Measurements from ENCODE around the gene CDC25B.
A peak's percentile ranks its signal among the peaks of the same experiment; 100 is the strongest.
"Not testable (repeated sequence)": the region's sequence is repeated elsewhere in the genome, so short reads cannot be mapped to it uniquely, and the experiment has no call there.

Gene CDC25B

GRCh38 chr20:3786126-3786484 lies 10.0 kb upstream of the CDC25B start:
- peak; percentile 22 to 75 for DNase-seq

- peak; percentile 56 to 95 for DNase-seq
Measured at GRCh38 chr20:3786665-3787323, 9.3 kb upstream of the CDC25B start, which contains the start of gene CENPB. Gene CENPB, minus strand, starts transcription at chr20:3786740. Its CDS starts 257 bp downstream, at chr20:3786483.

GRCh38 chr20:3787324-3788014 lies 8.6 kb upstream of the CDC25B start:
- no peak for DNase-seq

GRCh38 chr20:3788685-3789155 lies 7.4 kb upstream of the CDC25B start:
- peak; percentile 7 to 37 for DNase-seq

DNA sequence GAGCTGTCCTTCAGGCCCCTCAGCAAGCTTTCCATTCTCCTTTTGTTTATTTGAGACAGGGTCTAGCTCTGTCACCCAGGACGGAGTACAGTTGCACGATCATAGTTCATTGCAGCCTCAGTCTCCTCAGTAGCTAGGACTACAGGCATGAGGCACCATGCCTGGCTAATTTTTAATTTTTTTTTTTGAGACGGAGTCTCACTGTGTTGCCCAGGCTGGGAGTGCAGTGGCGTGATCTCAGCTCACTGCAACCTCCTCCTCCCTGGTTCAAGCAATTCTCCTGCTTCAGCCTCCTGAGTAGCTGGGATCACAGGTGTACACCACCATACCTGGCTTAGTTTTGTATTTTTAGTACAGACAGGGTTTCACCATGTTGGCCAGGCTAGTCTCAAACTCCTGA lies 6.9 kb upstream of the CDC25B start:
- DNase-seq: not testable (repeated sequence)

DNA sequence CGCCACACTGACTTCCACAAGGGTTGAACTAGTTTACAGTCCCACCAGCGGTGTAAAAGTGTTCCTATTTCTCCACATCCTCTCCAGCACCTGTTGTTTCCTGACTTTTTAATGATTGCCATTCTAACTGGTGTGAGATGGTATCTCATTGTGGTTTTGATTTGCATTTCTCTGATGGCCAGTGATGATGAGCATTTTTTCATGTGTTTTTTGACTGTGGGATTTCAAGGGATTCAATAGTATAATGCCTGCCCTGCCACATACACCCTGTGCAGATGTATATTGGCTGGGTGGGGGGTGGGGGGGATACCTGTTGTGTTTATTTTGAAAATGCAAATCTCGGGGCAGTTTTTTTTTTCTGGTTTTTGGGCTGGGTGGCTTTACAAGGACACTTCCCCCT lies 1.9 kb upstream of the CDC25B start:
- DNase-seq: peak; percentile 20 to 33

DNA sequence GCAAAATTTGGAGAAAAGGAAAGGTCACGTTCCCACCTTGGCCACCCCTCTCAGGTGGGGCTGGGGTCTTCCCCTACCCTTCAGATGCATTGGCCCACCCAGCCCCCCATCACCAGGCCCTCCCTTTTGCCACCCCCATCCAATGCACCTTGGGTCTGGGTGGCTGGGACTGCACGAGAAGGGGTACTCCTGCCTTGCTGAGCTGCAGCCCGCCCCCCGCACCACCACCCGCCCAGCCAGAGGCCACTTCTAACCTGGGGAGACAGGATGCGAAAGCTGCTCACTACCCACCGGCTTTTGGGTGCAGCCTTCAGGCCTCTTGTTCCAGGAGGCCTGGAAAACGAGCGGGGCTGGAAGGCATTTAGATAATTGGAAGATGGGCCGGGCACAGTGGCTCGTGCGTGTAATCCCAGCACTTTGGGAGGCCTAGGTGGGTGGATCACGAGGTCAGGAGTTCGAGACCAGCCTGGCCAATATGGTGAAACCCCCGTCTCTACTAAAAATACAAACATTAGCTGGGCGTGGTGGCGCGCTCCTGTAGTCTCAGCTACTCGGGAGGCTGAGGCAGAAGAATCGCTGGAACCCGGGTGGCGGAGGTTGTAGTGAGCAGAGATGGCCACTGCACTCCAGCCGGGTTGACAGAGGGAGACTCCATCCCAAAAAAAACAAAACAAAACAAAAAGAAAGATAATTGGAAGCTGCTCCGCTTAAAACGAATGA lies 1.2 kb upstream of the CDC25B start:
- no peak for DNase-seq

GRCh38 chr20:3796477-3797225 lies 541 bp downstream of the CDC25B start:
- DNase-seq: peak in 1 of 2 experiments; percentile 75

DNA sequence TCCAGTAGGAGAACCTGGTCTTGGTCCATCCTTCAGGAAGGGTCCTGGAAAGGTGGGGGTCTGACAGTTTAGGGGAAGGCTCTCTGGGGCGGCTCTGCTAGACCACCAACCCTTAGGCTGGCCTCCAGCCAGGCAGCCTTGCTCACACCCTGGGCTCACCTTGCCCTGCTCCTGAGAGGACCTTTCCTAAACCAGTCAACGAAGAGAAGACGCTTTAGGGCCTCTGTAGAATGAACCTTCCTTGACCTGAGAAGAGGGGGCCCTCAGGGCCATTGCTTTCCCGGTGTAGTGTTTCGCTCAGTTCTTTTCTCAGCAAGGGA lies 1.1 kb downstream of the CDC25B start:
- DNase-seq: peak in 1 of 2 experiments; percentile 55

DNA sequence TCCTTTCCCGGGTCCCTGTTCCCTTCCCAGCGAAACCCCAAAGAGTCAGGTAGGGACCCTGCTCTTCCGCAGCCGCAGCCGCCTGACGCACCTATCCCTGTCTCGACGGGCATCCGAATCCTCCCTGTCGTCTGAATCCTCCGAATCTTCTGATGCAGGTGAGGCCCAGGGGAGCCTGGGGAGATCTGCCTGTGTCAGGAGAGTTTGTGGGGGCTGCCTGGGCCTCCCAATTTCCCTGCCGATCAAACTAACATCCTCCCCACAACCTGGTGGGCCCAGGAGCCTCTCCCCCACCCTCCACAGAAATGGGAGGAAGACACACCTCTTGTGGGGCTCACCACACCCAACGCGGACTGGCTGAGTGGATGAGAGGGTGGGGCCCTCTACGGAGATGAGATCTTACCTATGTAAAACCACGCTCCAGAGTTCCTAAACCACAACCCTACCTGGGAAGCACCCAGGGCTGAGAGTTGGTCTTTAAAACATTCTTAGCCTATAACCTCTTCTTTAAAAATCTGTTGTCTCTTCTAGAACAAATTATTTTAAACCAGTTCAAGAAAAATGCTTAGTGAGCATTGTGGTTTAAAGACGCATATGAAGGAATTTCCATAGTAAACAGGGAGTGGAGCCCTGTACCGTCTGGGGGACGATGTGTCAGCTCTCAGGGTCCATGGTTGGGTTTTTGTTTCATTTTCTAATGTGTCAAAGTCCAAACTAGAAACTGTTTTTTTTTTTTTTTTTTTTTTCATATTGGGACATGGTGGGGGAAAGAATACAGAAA lies 1.7 kb downstream of the CDC25B start:
- peak; percentile 73 to 90 for DNase-seq

- no peak for DNase-seq
Measured at GRCh38 chr20:3798373-3798768, 2.3 kb downstream of the CDC25B start.

DNA sequence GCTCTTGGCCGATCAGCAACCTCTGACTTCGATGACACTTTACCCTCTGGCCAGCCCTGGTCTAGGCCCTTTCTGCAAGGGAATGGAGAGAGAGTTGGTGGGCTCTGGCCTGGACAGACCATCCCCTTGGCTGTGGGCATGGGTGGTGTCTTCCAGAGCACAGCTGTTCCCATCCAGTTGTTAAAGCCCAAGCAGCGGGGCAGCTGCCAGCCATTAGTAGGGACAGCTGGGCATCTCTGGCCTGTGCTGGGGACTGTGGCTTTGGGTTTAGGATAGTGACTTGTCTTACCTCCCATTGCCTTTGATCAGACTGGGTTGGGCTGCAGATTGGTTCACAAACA lies 2.8 kb downstream of the CDC25B start:
- no peak for DNase-seq

- peak in 1 of 2 experiments; percentile 71 for DNase-seq
Measured at GRCh38 chr20:3800256-3800877, 4.3 kb downstream of the CDC25B start.

DNA sequence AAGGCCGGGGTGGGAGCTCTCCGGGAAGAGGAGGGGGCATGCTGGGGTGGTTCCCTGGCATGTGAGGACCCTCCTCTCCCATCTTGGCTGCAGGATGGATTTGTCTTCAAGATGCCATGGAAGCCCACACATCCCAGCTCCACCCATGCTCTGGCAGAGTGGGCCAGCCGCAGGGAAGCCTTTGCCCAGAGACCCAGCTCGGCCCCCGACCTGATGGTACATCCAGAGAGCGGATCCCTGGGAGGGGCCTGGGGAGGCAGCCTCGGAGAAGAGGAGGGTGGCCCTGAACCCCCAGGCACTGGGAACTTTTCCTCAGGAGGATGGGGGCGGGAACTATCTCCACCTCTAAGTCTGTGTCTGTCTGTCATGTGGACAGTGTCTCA lies 4.8 kb downstream of the CDC25B start:
- DNase-seq: no peak

DNA sequence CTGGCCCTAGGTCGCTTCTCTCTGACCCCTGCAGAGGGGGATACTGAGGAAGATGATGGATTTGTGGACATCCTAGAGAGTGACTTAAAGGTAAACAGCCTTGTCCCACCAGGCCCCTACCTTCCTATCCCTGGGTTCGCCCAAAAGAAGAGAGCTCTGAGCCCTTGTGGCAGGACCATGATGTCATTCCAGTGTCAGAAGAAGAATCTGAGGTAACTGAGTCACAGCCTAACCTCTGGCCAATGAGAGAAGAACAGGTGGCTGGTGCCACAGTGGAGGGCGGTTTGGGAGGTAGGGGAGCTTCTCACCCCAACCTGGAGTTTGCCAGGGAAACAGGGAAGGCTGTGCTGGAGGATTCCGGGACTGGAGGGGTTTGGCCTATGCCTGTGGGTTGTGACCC lies 5.2 kb downstream of the CDC25B start:
- DNase-seq: no peak

GRCh38 chr20:3801846-3802245 lies 5.7 kb downstream of the CDC25B start:
- DNase-seq: no peak

GRCh38 chr20:3802524-3803239 lies 6.6 kb downstream of the CDC25B start:
- no peak for DNase-seq

DNA sequence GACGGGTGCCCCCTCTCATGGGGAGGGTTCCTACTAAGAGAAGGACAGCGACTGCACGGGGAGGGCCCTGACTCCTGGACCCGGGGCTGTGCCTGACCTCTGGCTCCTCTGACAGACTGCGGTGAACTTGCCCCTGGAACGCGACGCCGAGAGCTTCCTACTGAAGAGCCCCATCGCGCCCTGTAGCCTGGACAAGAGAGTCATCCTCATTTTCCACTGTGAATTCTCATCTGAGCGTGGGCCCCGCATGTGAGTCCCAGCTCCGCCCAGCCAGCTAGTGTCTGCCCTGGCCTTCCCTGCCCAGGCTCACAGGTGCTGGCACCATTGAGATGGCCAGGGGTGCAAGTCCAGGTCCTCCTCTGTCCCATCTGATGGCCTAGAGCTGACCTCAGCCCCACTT lies 7.2 kb downstream of the CDC25B start:
- DNase-seq: no peak

- no peak for DNase-seq
Measured at GRCh38 chr20:3803854-3804253, 7.7 kb downstream of the CDC25B start.

- DNase-seq: no peak
Measured at GRCh38 chr20:3804254-3804751, 8.2 kb downstream of the CDC25B start.

DNA sequence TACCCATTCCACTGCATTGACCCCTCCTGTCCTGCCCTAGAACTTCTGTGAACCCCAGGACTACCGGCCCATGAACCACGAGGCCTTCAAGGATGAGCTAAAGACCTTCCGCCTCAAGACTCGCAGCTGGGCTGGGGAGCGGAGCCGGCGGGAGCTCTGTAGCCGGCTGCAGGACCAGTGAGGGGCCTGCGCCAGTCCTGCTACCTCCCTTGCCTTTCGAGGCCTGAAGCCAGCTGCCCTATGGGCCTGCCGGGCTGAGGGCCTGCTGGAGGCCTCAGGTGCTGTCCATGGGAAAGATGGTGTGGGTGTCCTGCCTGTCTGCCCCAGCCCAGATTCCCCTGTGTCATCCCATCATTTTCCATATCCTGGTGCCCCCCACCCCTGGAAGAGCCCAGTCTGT lies 8.7 kb downstream of the CDC25B start:
- DNase-seq: no peak

Measured in NCI-H526 (cell line).